Endothelial cell of umbilical vein (primary cell): ENCODE results near the gene ALDH1A2. TPM values are rescaled to one million over a fixed set of nuclear protein-coding genes. Genes with fewer than 3 reads are reported as not detected.

Source experiments
- BruUV-seq: library from RNA; stranded (reverse); fragments of 400-500 nt; replicated peaks from 2 replicates; lab custom pipeline; 2021; lab: Mats Ljungman, UMichigan
- CTCF ChIA-PET: fragments of 300-600, 350-600 bp; sonication (Branson Sonifier 250); formaldehyde crosslinking; loops from one replicate; lab custom pipeline; 2021; ENCODE audit warnings: antibody characterized with exemption, inconsistent platforms; lab: Charles Lee
- POLR2A ChIA-PET: fragments of 300-600, 350-600 bp; sonication (Branson Sonifier 250); formaldehyde crosslinking; loops from one replicate; lab custom pipeline; 2021; ENCODE audit warnings: antibody characterized with exemption, inconsistent platforms; lab: Charles Lee
- DNase-seq: peaks from one replicate; pipeline ENCODE4 v3.0.0-alpha.2; 2011; ENCODE audit warnings: low read depth, low spot score
- FAIRE-seq: peaks from 2 replicates; lab custom pipeline; 2011; peaks lifted over from hg19 to GRCh38; lab: Jason Lieb, UNC
- H2AFZ ChIP-seq: 2 replicates; pipeline ENCODE4 v1.6.0; 2012; ENCODE audit warnings: low read depth, low read length, control low read depth, inconsistent platforms
- H3K27ac ChIP-seq: 2 replicates; pipeline ENCODE4 v1.5.1; 2011; ENCODE audit warnings: low read depth, mild to moderate bottlenecking, control low read depth, low read length, moderate library complexity; ENCODE audit not compliant: insufficient read depth
- H3K27me3 ChIP-seq, 2 experiments: 2 replicates each; pipeline versions ENCODE4 v1.6.0 to v1.6.1; 2011; ENCODE audit warnings: low read length in 2 of 2, mixed read lengths in 1 of 2; ENCODE audit not compliant: control insufficient read depth in 2 of 2, insufficient read depth in 2 of 2
- H3K36me3 ChIP-seq, 2 experiments: 2 replicates in 1 of 2; 3 replicates in 1 of 2; pipeline ENCODE4 v1.5.1; 2011; ENCODE audit warnings: low read length in 2 of 2, mild to moderate bottlenecking in 1 of 2, moderate library complexity in 1 of 2; ENCODE audit not compliant: control insufficient read depth in 2 of 2, insufficient read depth in 2 of 2; ENCODE audit errors: extremely low read depth in 1 of 2
- H3K4me1 ChIP-seq: 3 replicates; pipeline ENCODE4 v1.5.1; 2011; ENCODE audit warnings: mild to moderate bottlenecking, low read length; ENCODE audit not compliant: control insufficient read depth, insufficient read depth; ENCODE audit errors: extremely low read depth
- H3K4me2 ChIP-seq: 2 replicates; pipeline ENCODE4 v1.6.1; 2011; ENCODE audit warnings: low read length, control low read depth, mixed read lengths; ENCODE audit not compliant: insufficient read depth
- H3K4me3 ChIP-seq, 3 experiments: fragments of 200-600 bp in 1 of 3; sonication (generic), shearing (Covaris generic) in 1 of 3; replicated peaks in 1 of 3; 2 replicates each; pipeline ENCODE4 v1.5.1; 2011 to 2016; ENCODE audit warnings: control low read depth in 3 of 3, low read length in 3 of 3, mild to moderate bottlenecking in 2 of 3, inconsistent platforms in 1 of 3, low read depth in 1 of 3, moderate library complexity in 1 of 3; ENCODE audit not compliant: insufficient read depth in 1 of 3
- H3K79me2 ChIP-seq: 2 replicates; pipeline ENCODE4 v1.6.0; 2012; ENCODE audit warnings: low read length, inconsistent platforms; ENCODE audit not compliant: control insufficient read depth, insufficient read depth
- H3K9ac ChIP-seq: replicated peaks from 2 replicates; pipeline ENCODE3; 2011; ENCODE audit warnings: low read length, control low read depth; ENCODE audit not compliant: insufficient read depth; ENCODE audit errors: extremely low read depth
- H3K9me1 ChIP-seq: replicated peaks from 3 replicates; pipeline ENCODE4 v1.6.0; 2011; ENCODE audit warnings: mild to moderate bottlenecking, low read length; ENCODE audit not compliant: control insufficient read depth, insufficient read depth; ENCODE audit errors: extremely low read depth
- H3K9me3 ChIP-seq: replicated peaks from 2 replicates; pipeline ENCODE4 v1.5.1; 2012; ENCODE audit warnings: low read length, inconsistent platforms; ENCODE audit not compliant: control insufficient read depth, insufficient read depth
- H4K20me1 ChIP-seq: replicated peaks from 2 replicates; pipeline ENCODE3; 2011; ENCODE audit warnings: mild to moderate bottlenecking, low read length; ENCODE audit not compliant: control insufficient read depth, insufficient read depth; ENCODE audit errors: extremely low read depth
- EZH2 ChIP-seq: IDR thresholded peaks from 2 replicates; pipeline ENCODE4 v1.6.1; 2012; ENCODE audit warnings: borderline replicate concordance, low read depth, mild to moderate bottlenecking, moderate library complexity, low read length, inconsistent platforms; ENCODE audit not compliant: severe bottlenecking
- FOS ChIP-seq: IDR thresholded peaks from 2 replicates; pipeline ENCODE4 v1.6.1; 2011; ENCODE audit warnings: mild to moderate bottlenecking, low read length, moderate library complexity, borderline replicate concordance; ENCODE audit not compliant: insufficient read depth
- GATA2 ChIP-seq: IDR thresholded peaks from 2 replicates; pipeline ENCODE4 v1.7.0; 2011; ENCODE audit warnings: low read depth, mild to moderate bottlenecking, moderate library complexity, mixed read lengths, low read length; ENCODE audit not compliant: insufficient read length, insufficient read depth
- dilution Hi-C: fragments of 300-500 bp; cut with MboI; formaldehyde crosslinking; loops from one replicate; pipeline ENCODE4 v1.15.0; 2019; ENCODE audit warnings: low sequenced_read_pairs; ENCODE audit not compliant: extremely low pct_ligation_motif_present
- intact Hi-C: fragments of 100-400 bp; cut with micrococcal nuclease; formaldehyde crosslinking; loops from one replicate; pipeline ENCODE4 v1.10.0; 2022
- polyA plus RNA-seq, 4 experiments: library from polyadenylated mRNA; depleted of rRNA in 3 of 4; stranded (reverse) in 3 of 4; unstranded in 1 of 4; fragments of >200 nt; gene quantifications; 2 replicates each; pipeline versions ENCODE4 v1.2.1 to v1.2.3, GENCODE V29; 2011 to 2012; ENCODE audit warnings: missing spikeins in 1 of 4
- total RNA-seq: library from RNA; stranded (reverse); gene quantifications from 2 replicates; pipeline ENCODE4 v1.2.3, GENCODE V29; 2021

Gene ALDH1A2
- total and polyA plus RNA-seq, 2 donors (not counting 3 experiments of a cell fraction or from before 2014, with no cell fraction given), result 16.3 to 34.9 TPM

GRCh38 chr15:57996561-57996960 is 69.0 kb downstream of the ALDH1A2 start:
- Histone ChIP-seq H3K9ac (no peak overlapping the region), H3K4me1 (peaks cover 9% of the 10 kb centered on the region), H3K9me1 (no peaks in the 10 kb centered on the region), H3K4me2 (no peak overlapping the region), H3K4me3 (no peak overlapping the region), H3K79me2 (no peaks in the 10 kb centered on the region), H4K20me1 (no peaks in the 10 kb centered on the region), H3K9me3 (no peaks in the 10 kb centered on the region), H3K27ac (no peak overlapping the region), H2AFZ (no peak overlapping the region), H3K36me3 (no peaks in the 10 kb centered on the region), H3K27me3 (no peaks in the 10 kb centered on the region)
- ChIA-PET CTCF (interaction anchor here (1.0 to 1.4 kb wide), 3 partner anchors 15 to 74 kb away, joined by 3 read pairs; no protein-coding TSS in a partner anchor), POLR2A (no interaction called here)
- DNase-seq, result no peak
- dilution Hi-C loops (no loop called here), intact Hi-C loops (no loop called here)
- BruUV-seq, result no TSS peak
- TF ChIP-seq EZH2 (no peak), FOS (no peak)
- FAIRE-seq, result no peak

- no peak overlapping the region for H3K4me2 ChIP-seq
- H3K27me3 ChIP-seq, result no peaks in the 10 kb centered on the region
- peak overlapping the region; percentile 39 for H2AFZ ChIP-seq
- TF ChIP-seq FOS (peak; percentile 33), GATA2 (no peak)
- H3K4me3 ChIP-seq, result no peak overlapping the region
- dilution Hi-C loops (no loop called here), intact Hi-C loops (no loop called here)
- DNase-seq (peak; percentile 81), FAIRE-seq (no peak)
- H3K79me2 ChIP-seq, result no peaks in the 10 kb centered on the region
- no peak overlapping the region for H3K9ac ChIP-seq
- H3K9me1 ChIP-seq, result no peaks in the 10 kb centered on the region
- no peak overlapping the region for H3K27ac ChIP-seq
- CTCF ChIA-PET, result interaction anchor here (0.7 to 3.7 kb wide), 11 partner anchors 8 to 243 kb away, joined by 3 to 14 read pairs (median 5); partner anchors contain the start of gene ALDH1A2
- no peaks in the 10 kb centered on the region for H3K36me3 ChIP-seq
- POLR2A ChIA-PET, result no interaction called here
- no TSS peak for BruUV-seq
- no peaks in the 10 kb centered on the region for H4K20me1 ChIP-seq
- H3K4me1 ChIP-seq, result peaks cover 9% of the 10 kb centered on the region
- no peaks in the 10 kb centered on the region for H3K9me3 ChIP-seq
Observed at GRCh38 chr15:57994221-57995049, 71.1 kb downstream of the ALDH1A2 start.
